ENCODE data around the gene XRCC5.

Gene XRCC5

GRCh38 chr2:216090369-216090786, 18.8 kb upstream of the XRCC5 start:
- peak; percentile 82 for FAIRE-seq
- no peak for TF ChIP-seq POLR2AphosphoS5 (IDR thresholded peaks at IDR 0.05; ENCODE audit: low read depth, low read length)
- no peak for TF ChIP-seq TAF1 (IDR thresholded peaks at IDR 0.05; ENCODE audit: borderline replicate concordance, low read depth, low read length)
- no peak for TF ChIP-seq POLR2A (IDR thresholded peaks at IDR 0.05; ENCODE audit: low read depth, low read length)

GRCh38 chr2:216092646-216093045, 16.5 kb upstream of the XRCC5 start:
- no peak for FAIRE-seq
- no peak for TF ChIP-seq POLR2AphosphoS5 (IDR thresholded peaks at IDR 0.05; ENCODE audit: low read depth, low read length)
- TF ChIP-seq POLR2A (IDR thresholded peaks at IDR 0.05; ENCODE audit: low read depth, low read length) = no peak
- no peak for DNase-seq (ENCODE audit: insufficient read length)

More at GRCh38 chr2:216090369-216090786, 18.8 kb upstream of the XRCC5 start:
- no peak for DNase-seq (ENCODE audit: insufficient read length)

- DNase-seq (ENCODE audit: insufficient read length) = no peak
- TF ChIP-seq POLR2AphosphoS5 (IDR thresholded peaks at IDR 0.05; ENCODE audit: low read depth, low read length) = no peak
- TF ChIP-seq POLR2A (IDR thresholded peaks at IDR 0.05; ENCODE audit: low read depth, low read length) = no peak
- no peak for FAIRE-seq
Measured at GRCh38 chr2:216094701-216095100, 14.4 kb upstream of the XRCC5 start.

GRCh38 chr2:216098421-216099334, 10.5 kb upstream of the XRCC5 start:
- TF ChIP-seq TAF1 (IDR thresholded peaks at IDR 0.05; ENCODE audit: borderline replicate concordance, low read depth, low read length) (no peak), POLR2AphosphoS5 (IDR thresholded peaks at IDR 0.05; ENCODE audit: low read depth, low read length) (no peak), POLR2A (IDR thresholded peaks at IDR 0.05; ENCODE audit: low read depth, low read length) (no peak)
- DNase-seq (ENCODE audit: insufficient read length) (no peak), FAIRE-seq (no peak)

- TF ChIP-seq POLR2A (IDR thresholded peaks at IDR 0.05; ENCODE audit: low read depth, low read length) = no peak
- TF ChIP-seq TAF1 (IDR thresholded peaks at IDR 0.05; ENCODE audit: borderline replicate concordance, low read depth, low read length) = no peak
- TF ChIP-seq POLR2AphosphoS5 (IDR thresholded peaks at IDR 0.05; ENCODE audit: low read depth, low read length) = no peak
- FAIRE-seq (no peak), DNase-seq (ENCODE audit: insufficient read length) (no peak)
Measured at GRCh38 chr2:216101109-216101508, 8.0 kb upstream of the XRCC5 start.

- TF ChIP-seq POLR2AphosphoS5 (IDR thresholded peaks at IDR 0.05; ENCODE audit: low read depth, low read length) (no peak), TAF1 (IDR thresholded peaks at IDR 0.05; ENCODE audit: borderline replicate concordance, low read depth, low read length) (no peak), POLR2A (IDR thresholded peaks at IDR 0.05; ENCODE audit: low read depth, low read length) (no peak)
- DNase-seq (ENCODE audit: insufficient read length) (no peak), FAIRE-seq (no peak)
Measured at GRCh38 chr2:216103213-216103612, 5.9 kb upstream of the XRCC5 start.

DNA sequence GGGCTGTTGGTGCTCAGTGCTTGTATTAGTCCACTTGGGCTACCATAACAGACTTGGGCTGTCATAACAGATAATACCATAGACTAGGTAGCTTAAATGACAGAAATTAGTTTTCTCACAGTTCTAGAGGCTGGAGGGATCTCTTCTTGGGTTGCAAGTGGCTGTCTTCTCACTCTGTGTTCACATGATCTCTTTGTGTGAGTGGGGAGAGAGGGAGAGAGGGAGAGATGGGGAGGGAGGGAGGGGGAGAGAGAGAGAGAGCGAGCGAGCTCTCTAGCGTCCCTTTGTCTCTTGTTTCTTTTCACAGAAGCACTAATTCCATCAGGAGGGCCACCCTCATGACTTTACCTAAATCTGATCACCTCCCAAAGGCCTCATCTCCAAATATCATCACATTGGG, 4.5 kb upstream of the XRCC5 start:
- FAIRE-seq = no peak
- TF ChIP-seq TAF1 (IDR thresholded peaks at IDR 0.05; ENCODE audit: borderline replicate concordance, low read depth, low read length) (no peak), POLR2A (IDR thresholded peaks at IDR 0.05; ENCODE audit: low read depth, low read length) (no peak), POLR2AphosphoS5 (IDR thresholded peaks at IDR 0.05; ENCODE audit: low read depth, low read length) (no peak)

GRCh38 chr2:216107320-216107719, 1.8 kb upstream of the XRCC5 start:
- no peak for TF ChIP-seq TAF1 (IDR thresholded peaks at IDR 0.05; ENCODE audit: borderline replicate concordance, low read depth, low read length)
- TF ChIP-seq POLR2A (IDR thresholded peaks at IDR 0.05; ENCODE audit: low read depth, low read length) = no peak
- TF ChIP-seq POLR2AphosphoS5 (IDR thresholded peaks at IDR 0.05; ENCODE audit: low read depth, low read length) = no peak
- FAIRE-seq = no peak
- DNase-seq (ENCODE audit: insufficient read length) = no peak

More for the DNA sequence above, 4.5 kb upstream of the XRCC5 start:
- DNase-seq (ENCODE audit: insufficient read length) = no peak

DNA sequence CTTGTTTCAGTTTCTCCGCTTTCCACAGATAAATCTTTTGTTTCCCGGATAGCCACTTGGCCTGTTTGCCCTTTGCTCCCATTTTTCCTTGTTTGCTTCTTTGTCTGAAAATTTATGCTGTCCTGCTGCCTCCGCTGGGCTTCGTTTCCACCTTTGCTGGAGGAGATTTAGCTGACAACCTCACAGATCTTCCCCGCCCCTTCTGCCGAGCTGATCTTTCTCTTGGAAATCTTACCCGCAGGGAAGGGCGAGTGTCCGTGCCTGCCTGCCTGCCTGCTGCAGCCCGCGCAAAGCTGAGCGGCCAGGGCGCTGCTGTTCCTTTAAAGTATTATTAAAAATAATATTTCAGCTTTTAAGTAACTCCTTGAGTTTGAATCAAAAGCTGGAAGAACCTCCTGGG, 1.4 kb upstream of the XRCC5 start:
- TF ChIP-seq TAF1 (IDR thresholded peaks at IDR 0.05; ENCODE audit: borderline replicate concordance, low read depth, low read length) = no peak
- no peak for TF ChIP-seq POLR2AphosphoS5 (IDR thresholded peaks at IDR 0.05; ENCODE audit: low read depth, low read length)
- no peak for TF ChIP-seq POLR2A (IDR thresholded peaks at IDR 0.05; ENCODE audit: low read depth, low read length)

GRCh38 chr2:216108310-216108966, 710 bp upstream of the XRCC5 start:
- DNase-seq (ENCODE audit: insufficient read length) = no peak
- FAIRE-seq = no peak
- TF ChIP-seq TAF1 (IDR thresholded peaks at IDR 0.05; ENCODE audit: borderline replicate concordance, low read depth, low read length) (no peak), POLR2AphosphoS5 (IDR thresholded peaks at IDR 0.05; ENCODE audit: low read depth, low read length) (no peak; the same call in 1 of the 2 replicates), POLR2A (IDR thresholded peaks at IDR 0.05; ENCODE audit: low read depth, low read length) (no peak)

More for the DNA sequence above, 1.4 kb upstream of the XRCC5 start:
- DNase-seq (ENCODE audit: insufficient read length) = no peak
- no peak for FAIRE-seq

- DNase-seq (ENCODE audit: insufficient read length) (no peak), FAIRE-seq (no peak)
- TF ChIP-seq TAF1 (IDR thresholded peaks at IDR 0.05; ENCODE audit: borderline replicate concordance, low read depth, low read length) (no peak), POLR2AphosphoS5 (IDR thresholded peaks at IDR 0.05; ENCODE audit: low read depth, low read length) (no peak), POLR2A (IDR thresholded peaks at IDR 0.05; ENCODE audit: low read depth, low read length) (0 out of 2 replicates have a peak, but pooled peaks have one; percentile 7)
Measured at GRCh38 chr2:216109962-216110614, 940 bp downstream of the XRCC5 start.

Data from GM12892 (cell line).